HG03442 (cell line): ENCODE data around the gene REPS2.
"Not testable (repeated sequence)": the region's sequence is repeated elsewhere in the genome, so short reads cannot be mapped to it uniquely, and the experiment has no call there.

Experiments used
- ATAC-seq: cut with Tn5 transposase; IDR thresholded peaks from one replicate; pipeline ENCODE4 v1.9.1; 2021; ENCODE audit warnings: mild to moderate bottlenecking, moderate library complexity; ENCODE audit not compliant: unreplicated experiment

REPS2 gene

GRCh38 chrX:16963216-16963615 is 16.8 kb downstream of the REPS2 start:
- ATAC-seq: no peak

- not testable (repeated sequence) for ATAC-seq
Observed at GRCh38 chrX:16964976-16965375, 18.5 kb downstream of the REPS2 start.

- ATAC-seq: no peak
Observed at GRCh38 chrX:16966752-16967448, 20.4 kb downstream of the REPS2 start.

- ATAC-seq: not testable (repeated sequence)
Observed at GRCh38 chrX:16968753-16969152, 22.3 kb downstream of the REPS2 start.

- ATAC-seq: no peak
Observed at GRCh38 chrX:16970977-16971376, 24.5 kb downstream of the REPS2 start.

- ATAC-seq: no peak
Observed at GRCh38 chrX:16971694-16972093, 25.2 kb downstream of the REPS2 start.

- no peak for ATAC-seq
Observed at GRCh38 chrX:16975233-16975632, 28.8 kb downstream of the REPS2 start.

GRCh38 chrX:16977771-16978170 is 31.3 kb downstream of the REPS2 start:
- no peak for ATAC-seq

- no peak for ATAC-seq
Observed at GRCh38 chrX:16978193-16978984, 31.9 kb downstream of the REPS2 start.

- ATAC-seq: no peak
Observed at GRCh38 chrX:16979226-16979625, 32.8 kb downstream of the REPS2 start.

GRCh38 chrX:16981209-16981608 is 34.8 kb downstream of the REPS2 start:
- no peak for ATAC-seq

GRCh38 chrX:16981980-16982379 is 35.5 kb downstream of the REPS2 start:
- ATAC-seq: no peak

GRCh38 chrX:16983051-16983450 is 36.6 kb downstream of the REPS2 start:
- ATAC-seq: no peak

- no peak for ATAC-seq
Observed at GRCh38 chrX:16985286-16985685, 38.8 kb downstream of the REPS2 start.

GRCh38 chrX:16986169-16986568 is 39.7 kb downstream of the REPS2 start:
- no peak for ATAC-seq

GRCh38 chrX:16989750-16990149 is 43.3 kb downstream of the REPS2 start:
- no peak for ATAC-seq

- ATAC-seq: no peak
Observed at GRCh38 chrX:16990839-16991238, 44.4 kb downstream of the REPS2 start.

- no peak for ATAC-seq
Observed at GRCh38 chrX:16992445-16992844, 46.0 kb downstream of the REPS2 start.

- no peak for ATAC-seq
Observed at GRCh38 chrX:16992951-16993350, 46.5 kb downstream of the REPS2 start.

GRCh38 chrX:16993791-16994318 is 47.4 kb downstream of the REPS2 start:
- ATAC-seq: no peak

- no peak for ATAC-seq
Observed at GRCh38 chrX:16994736-16995135, 48.3 kb downstream of the REPS2 start.

- ATAC-seq: no peak
Observed at GRCh38 chrX:16997313-16997712, 50.9 kb downstream of the REPS2 start.
